Glomerular visceral epithelial cell (primary cell): ENCODE data around the gene EMILIN1.

ENCODE experiments used
- DNase-seq: peaks from one replicate; pipeline ENCODE4 v3.0.0-alpha.2; 2016; ENCODE audit errors: extremely low spot score

The EMILIN1 gene

DNA sequence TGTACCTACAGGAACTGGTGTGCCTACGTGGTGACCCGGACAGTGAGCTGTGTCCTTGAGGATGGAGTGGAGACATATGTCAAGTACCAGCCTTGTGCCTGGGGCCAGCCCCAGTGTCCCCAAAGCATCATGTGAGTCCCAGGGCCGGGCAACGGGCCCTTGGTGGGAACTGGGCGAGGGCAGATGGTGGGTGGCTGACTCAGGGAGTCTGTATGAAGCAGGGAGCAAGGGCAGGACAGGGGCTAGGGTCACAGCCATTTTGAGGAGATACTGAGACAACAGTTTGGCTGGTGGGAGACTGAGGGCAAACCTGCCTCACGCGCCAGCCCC lies 1.7 kb downstream of the EMILIN1 start:
- DNase-seq: no peak

DNA sequence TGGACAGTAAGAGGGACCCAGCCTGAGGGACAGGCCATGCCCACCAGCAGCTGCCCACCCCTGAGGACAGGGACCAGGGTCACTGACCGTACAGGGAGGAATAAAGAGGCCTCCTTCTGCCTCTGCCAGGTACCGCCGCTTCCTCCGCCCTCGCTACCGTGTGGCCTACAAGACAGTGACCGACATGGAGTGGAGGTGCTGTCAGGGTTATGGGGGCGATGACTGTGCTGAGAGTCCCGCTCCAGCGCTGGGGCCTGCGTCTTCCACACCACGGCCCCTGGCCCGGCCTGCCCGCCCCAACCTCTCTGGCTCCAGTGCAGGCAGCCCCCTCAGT lies 2.2 kb downstream of the EMILIN1 start:
- DNase-seq: no peak

DNA sequence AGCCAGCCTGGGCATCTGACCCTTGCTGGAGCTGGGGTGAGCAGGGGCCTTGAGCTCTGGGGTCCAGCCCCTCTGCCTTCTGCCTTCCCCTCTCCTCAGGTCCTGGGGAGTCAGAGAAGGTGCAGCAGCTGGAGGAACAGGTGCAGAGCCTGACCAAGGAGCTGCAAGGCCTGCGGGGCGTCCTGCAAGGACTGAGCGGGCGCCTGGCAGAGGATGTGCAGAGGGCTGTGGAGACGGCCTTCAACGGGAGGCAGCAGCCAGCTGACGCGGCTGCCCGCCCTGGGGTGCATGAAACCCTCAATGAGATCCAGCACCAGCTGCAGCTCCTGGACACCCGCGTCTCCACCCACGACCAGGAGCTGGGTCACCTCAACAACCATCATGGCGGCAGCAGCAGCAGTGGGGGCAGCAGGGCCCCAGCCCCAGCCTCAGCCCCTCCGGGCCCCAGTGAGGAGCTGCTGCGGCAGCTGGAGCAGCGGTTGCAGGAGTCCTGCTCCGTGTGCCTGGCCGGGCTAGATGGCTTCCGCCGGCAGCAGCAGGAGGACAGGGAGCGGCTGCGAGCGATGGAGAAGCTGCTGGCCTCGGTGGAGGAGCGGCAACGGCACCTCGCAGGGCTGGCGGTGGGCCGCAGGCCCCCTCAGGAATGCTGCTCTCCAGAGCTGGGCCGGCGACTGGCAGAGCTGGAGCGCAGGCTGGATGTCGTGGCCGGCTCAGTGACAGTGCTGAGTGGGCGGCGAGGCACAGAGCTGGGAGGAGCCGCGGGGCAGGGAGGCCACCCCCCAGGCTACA lies 3.8 kb downstream of the EMILIN1 start:
- no peak for DNase-seq

DNA sequence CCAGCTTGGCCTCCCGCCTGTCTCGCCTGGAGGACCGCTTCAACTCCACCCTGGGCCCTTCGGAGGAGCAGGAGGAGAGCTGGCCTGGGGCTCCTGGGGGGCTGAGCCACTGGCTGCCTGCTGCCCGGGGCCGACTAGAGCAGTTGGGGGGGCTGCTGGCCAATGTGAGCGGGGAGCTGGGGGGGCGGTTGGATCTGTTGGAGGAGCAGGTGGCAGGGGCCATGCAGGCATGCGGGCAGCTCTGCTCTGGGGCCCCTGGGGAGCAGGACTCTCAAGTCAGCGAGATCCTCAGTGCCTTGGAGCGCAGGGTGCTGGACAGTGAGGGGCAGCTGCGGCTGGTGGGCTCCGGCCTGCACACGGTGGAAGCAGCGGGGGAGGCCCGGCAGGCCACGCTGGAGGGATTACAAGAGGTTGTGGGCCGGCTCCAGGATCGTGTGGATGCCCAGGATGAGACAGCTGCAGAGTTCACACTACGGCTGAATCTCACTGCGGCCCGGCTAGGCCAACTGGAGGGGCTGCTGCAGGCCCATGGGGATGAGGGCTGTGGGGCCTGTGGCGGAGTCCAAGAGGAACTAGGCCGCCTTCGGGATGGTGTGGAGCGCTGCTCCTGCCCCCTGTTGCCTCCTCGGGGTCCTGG lies 4.5 kb downstream of the EMILIN1 start:
- DNase-seq: no peak

DNA sequence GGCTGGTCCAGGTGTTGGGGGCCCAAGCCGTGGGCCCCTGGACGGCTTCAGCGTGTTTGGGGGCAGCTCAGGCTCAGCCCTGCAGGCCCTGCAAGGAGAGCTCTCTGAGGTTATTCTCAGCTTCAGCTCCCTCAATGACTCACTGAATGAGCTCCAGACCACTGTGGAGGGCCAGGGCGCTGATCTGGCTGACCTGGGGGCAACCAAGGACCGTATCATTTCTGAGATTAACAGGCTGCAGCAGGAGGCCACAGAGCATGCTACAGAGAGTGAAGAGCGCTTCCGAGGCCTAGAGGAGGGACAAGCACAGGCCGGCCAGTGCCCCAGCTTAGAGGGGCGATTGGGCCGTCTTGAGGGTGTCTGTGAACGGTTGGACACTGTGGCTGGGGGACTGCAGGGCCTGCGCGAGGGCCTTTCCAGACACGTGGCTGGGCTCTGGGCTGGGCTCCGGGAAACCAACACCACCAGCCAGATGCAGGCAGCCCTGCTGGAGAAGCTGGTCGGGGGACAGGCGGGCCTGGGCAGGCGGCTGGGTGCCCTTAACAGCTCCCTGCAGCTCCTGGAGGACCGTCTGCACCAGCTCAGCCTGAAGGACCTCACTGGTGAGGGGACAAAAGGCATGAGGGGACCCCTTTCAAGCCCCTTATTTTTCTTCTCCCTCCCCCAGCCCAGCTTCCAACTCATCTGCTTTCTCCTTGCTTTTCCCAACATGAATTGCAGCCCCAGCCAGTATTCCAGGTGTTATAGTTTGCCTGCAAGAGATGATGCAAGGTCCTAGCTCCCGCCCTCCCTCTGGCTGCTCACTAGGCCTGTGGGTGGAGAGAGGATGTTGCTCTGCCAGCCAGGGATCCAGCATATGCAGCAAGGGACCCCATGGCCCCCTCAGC lies 5.2 kb downstream of the EMILIN1 start:
- DNase-seq: no peak

DNA sequence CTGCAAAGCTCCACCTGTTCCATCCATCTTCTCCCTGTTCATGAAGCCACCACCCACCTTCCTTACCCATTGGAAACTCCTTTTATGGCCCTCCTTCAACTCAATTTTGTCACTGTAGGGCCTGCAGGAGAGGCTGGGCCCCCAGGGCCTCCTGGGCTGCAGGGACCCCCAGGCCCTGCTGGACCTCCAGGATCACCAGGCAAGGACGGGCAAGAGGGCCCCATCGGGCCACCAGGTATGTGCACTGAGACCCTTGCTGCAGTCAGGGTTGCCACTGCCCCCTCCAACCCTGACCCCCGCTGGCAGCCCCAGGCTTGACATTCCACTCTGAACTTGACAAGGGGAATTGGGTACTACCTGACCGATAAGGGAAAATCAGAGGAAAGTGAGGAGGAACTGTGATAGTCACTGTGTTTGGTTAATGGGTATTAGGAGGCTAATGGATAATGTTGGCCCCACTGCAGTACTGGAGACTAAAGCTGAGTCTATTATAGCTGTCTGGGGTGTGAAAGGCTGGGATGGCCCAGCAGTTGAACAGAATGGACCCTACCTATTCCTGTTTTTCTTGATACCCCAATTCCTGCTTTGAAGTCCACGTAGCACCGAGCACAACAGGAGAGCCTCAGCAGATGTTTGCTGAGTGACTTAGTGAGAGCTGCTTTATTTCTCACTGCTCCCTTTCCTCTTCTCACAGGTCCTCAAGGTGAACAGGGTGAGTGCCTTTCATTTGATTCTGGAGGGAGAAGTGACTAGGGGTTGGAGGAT lies 6.1 kb downstream of the EMILIN1 start:
- no peak for DNase-seq

DNA sequence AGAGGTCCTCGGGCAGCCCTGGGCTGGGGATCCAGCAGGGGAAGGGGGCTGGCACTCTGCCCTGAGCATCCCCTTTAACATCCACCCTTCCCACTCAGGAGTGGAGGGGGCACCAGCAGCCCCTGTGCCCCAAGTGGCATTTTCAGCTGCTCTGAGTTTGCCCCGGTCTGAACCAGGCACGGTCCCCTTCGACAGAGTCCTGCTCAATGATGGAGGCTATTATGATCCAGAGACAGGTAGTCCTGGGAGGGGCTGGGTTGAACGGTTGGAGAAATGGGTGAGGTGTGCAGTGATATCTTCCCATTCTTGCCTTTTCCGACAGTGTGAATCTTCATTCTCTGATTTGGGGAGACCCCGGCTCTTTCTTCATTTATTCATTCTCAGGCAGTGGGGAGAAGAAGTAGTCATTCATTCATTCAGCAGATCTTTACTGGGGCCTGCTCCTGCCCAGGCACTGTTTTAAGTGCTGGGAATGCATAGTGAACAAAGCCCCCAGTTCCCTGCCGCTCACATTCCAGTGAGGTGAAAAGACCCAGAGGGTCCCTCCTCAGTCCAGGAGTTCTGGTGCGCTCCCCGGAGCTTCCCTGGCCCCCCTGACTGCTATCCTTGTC lies 6.8 kb downstream of the EMILIN1 start:
- DNase-seq: no peak

DNA sequence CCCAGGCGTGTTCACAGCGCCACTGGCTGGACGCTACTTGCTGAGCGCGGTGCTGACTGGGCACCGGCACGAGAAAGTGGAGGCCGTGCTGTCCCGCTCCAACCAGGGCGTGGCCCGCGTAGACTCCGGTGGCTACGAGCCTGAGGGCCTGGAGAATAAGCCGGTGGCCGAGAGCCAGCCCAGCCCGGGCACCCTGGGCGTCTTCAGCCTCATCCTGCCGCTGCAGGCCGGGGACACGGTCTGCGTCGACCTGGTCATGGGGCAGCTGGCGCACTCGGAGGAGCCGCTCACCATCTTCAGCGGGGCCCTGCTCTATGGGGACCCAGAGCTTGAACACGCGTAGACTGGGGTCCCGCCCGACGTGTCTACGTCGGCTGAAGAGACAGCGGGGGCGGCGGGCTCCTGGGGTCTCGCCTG lies 7.3 kb downstream of the EMILIN1 start:
- peak; percentile 38 for DNase-seq

DNA sequence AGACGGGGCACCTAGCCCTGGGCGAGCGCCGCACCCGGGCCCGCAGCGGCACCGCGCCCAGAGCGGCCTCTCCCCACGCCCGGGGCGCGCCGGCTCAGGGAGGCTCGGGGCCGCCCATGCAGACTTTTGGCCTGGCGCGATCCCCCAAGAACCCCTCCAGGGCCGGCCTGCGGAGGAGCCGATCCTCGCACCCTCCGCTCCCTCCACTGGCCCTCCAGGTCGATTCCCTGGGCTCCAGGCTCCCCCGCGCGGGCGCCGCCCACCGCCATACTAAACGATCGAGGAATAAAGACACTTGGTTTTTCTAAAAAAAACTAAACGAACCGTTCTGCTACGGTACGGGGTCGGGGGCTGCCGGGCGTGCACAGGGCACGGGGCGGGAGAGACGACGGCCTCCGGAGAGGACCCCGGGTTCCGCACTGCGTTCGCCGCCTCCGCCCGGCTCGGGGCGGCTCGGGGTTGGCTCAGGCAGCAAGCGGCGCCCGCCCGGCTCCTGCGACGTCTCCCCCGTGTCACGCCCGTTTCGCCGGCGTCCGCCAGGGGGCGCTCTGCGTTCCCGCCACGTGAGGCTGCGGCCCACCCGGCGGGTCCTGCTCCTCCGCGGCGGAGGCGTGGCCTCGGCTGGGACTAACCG lies 7.8 kb downstream of the EMILIN1 start:
- peak; percentile 92 for DNase-seq

DNA sequence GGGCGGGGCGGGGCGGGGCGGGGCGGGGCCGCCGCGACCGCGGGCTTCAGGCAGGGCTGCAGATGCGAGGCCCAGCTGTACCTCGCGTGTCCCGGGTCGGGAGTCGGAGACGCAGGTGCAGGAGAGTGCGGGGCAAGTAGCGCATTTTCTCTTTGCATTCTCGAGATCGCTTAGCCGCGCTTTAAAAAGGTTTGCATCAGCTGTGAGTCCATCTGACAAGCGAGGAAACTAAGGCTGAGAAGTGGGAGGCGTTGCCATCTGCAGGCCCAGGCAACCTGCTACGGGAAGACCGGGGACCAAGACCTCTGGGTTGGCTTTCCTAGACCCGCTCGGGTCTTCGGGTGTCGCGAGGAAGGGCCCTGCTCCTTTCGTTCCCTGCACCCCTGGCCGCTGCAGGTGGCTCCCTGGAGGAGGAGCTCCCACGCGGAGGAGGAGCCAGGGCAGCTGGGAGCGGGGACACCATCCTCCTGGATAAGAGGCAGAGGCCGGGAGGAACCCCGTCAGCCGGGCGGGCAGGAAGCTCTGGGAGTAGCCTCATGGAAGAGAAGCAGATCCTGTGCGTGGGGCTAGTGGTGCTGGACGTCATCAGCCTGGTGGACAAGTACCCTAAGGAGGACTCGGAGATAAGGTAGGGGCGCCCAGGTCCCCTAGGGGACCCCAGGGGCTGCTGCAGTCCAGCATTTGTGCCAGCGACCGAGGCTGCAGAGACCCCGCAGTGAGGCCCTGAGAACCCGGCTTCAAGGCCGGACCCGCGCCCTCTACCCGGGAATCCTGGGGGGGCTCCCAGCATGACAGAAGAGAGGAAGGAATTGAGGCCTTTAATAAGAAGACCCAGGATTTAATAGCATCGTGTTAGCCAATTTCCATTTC lies 8.5 kb downstream of the EMILIN1 start, which contains the start of gene KHK:
KHK (plus strand) TSS at position 49 of the 870 bp plus-strand sequence; CDS start at position 537, 488 bp downstream.
- no peak for DNase-seq

DNA sequence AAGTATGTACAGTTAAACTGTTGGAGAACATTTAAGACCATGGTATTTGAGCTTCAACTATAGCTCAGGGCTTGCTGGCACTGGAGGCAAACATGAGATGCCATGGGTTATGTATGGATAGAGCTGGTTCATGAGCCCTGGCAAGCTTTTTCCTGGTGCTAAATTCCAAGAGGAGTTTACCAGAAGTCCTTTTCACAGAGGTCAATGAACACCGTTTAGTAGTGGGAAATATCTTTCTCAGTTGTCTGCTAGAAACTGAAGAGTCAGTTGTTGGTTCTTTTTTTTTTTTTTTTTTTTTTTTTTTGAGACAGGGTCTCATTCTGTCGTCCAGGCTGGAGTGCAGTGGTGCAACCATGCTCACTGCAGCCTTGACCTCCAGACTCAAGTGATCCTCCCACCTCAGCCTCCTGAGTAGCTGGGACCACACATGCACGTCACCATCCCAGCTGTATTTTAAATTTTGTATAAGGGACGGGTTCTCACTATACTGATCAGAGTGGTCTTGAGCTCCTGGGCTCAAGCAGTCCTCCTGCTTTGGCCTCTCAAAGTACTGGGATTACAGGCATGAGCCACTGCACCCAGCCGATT lies 9.5 kb downstream of the EMILIN1 start:
- DNase-seq: no peak

DNA sequence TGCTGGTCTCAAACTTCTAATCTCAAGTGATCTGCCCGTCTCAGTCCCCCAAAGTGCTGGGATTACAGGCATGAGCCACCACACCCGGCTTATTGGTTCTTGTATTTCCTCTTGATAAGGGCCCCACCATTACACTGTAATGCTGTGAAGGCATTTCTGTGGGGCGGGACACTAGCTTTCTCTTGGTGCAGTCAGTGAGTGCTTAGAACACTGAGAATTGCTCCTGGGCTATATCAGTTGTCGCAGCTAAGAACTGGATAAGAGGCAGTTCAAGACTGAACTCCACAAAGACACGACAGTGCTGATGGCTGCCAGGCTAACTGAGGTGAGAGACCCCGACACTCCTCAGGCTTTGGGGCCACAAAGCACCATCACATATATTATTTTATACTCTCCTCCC lies 10.2 kb downstream of the EMILIN1 start:
- no peak for DNase-seq

DNA sequence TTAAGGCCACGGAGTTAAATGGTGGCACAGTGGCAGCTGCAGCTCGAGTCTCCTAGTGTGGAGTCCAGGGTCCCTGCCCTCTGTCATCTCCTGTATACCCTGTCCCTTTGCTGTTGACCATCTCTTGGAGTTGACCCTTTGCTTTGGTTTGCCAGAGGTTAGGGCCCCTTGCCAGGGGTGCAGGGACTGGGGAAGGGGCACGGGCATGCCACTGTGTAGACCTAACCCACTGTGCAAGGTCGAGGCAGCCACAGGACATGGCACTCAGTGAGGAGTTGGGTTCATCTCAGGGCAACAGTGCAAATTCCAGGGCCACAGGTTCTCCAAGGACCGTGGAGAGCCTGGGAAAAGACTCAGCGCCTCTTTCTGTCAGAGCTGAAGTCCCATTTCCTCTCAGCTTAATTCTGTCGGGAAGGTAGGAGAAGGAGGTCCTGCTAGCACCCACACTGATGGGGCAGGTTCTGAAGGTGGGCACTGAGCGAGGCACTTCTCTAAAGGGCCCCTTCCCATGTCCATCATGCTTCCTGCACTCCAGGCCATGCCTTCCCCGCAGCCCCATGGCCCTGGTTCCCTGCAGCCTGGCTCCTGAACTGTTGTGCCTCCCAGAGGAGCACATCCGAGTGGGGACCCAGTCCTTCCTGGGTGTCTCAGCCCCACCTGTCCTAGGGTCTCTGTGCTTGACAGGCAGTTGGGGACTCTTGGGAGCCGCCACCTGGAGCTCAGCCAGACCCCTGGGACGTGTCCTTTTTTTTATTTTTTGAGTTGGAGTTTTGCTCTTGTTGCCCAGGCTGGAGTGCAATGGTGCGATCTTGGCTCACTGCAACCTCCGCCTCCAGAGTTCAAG lies 10.9 kb downstream of the EMILIN1 start:
- DNase-seq: no peak

DNA sequence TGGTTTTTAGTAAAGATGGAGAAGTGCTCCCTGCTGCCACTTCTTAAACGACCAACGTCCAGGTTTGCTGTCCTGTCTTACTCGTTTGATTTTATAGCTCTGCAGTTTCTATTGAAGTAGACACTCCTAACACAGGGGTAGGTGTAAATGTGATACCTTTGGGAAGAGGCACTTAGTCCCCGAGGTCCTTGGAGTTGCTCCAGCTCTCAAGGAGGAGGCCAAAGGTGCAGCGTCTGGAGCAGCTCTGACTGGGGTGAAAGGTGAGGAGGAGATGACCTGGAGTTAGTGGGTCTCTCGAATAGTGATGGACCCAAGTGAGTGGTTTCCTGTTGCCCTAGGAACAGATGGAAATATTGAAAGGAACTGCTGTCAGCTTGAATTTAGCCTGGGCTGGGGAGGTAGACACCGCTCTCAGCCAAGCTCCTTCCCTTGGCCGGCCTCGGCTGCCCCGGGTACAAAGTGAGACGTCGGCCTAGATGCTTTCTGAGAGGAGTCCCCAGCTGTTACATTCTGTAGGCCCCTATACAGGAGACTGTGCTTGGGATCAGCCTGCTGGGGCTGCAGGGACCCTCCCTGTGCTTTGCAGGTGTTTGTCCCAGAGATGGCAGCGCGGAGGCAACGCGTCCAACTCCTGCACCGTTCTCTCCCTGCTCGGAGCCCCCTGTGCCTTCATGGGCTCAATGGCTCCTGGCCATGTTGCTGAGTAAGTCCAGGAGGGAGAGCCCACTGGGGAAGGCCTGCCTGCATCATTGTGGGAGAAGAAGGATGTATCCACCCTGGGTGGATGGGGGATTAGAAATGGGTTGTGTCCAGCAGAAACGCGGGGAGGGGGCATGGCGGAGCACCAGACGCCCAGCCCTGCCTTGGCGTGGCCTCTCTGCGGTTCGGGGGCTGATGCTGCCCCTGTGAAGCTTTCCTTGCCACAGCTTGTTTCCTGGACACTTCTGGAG lies 13.6 kb downstream of the EMILIN1 start:
- no peak for DNase-seq

DNA sequence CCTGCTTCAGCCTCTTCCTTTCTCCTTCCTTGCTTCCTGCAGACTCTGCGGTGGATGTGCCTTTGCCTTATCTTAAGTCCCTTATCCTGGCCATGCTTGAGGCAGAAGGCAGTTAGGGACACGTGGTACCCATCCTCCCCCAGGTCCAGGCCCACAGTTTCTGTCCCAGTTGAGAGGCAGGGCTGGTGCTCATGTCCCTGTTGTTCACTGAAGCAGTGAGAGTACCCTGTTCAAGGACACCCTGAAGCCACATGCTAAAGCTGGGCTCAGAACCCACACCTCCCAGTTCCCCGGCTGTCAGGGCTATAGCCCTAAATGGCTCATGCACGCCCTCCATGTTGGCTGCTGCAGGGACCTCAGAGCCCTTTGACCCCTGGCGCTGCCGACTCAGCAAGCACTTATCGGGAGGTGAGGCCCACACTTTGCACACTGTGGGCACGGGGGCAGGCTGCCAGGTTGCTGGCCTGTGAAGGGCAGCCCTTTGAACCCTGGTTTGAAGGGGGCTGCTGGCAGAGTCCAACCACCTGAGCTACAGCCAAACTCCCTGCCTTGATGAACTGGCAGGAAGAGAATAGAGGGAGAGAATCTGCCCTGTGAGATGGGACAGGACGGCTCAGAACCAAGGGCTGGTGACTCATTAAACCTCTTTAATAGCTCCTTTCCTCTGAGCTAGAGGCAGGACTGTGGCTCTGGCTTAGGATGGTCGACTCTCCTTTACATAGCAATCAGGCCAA lies 14.4 kb downstream of the EMILIN1 start:
- no peak for DNase-seq

DNA sequence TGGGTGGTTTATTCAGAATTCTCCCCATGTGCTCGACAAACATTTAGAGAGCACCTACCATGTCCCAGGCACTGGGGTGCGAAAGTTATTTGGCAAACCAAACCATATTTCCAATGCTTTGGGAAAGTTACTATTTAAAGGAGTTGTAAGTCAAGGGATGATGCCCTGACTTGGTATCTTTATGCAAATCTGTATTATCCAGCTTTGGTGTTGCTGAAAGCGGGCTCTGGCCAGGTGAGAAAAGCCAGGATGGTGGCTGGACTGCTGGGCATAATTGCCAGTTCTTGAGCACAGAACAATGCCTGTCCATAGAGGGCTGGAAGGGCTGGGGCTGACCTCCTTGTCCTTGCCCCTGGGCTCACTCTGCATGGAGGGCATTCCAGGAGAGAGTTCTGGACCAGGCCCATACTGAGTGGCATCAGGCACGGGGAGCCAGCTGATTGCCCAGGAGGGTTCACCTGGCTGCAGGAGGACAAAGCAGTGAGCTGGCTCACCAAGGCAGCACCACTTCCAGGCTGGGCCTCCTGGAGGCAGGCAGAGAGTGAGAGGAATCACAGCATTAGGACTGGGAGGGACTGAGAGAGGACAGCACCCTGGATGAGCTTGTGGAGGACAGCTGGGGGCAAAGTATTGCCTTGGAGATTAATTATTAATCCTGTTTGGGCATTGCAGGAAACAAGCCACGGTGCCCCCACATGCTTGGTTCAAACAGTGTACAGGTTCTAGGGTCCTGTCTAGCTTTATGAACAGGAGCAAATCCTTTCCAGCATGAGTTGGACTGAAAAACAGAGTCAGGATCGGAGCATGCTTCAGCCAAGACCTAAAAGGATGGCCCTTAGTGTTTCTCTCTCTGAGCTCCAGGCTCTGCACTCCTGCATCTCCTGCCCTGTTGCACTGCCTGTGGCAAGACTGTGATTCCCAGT lies 15.3 kb downstream of the EMILIN1 start:
- no peak for DNase-seq
